Fibroblast of peridontal ligament (primary cell): ENCODE results near the gene POLE3.
"Not testable (repeated sequence)": the region's sequence is repeated elsewhere in the genome, so short reads cannot be mapped to it uniquely, and the experiment has no call there.

Experiments
- DNase-seq: peaks from one replicate; pipeline ENCODE4 v3.0.0-alpha.2; 2010; ENCODE audit errors: extremely low read depth

Gene POLE3

GRCh38 chr9:113410207-113410864, at the start of gene POLE3, which contains the start of gene C9orf43:
TSS of gene POLE3 (minus strand) at chr9:113410675. CDS start at chr9:113410293, 382 bp downstream.
TSS of gene C9orf43 (plus strand) at chr9:113410747. CDS start at chr9:113413494, 2,747 bp downstream.
- DNase-seq: peak; percentile 94

GRCh38 chr9:113456235-113456634, 45.8 kb upstream of the POLE3 start:
- DNase-seq: peak; percentile 51

DNA sequence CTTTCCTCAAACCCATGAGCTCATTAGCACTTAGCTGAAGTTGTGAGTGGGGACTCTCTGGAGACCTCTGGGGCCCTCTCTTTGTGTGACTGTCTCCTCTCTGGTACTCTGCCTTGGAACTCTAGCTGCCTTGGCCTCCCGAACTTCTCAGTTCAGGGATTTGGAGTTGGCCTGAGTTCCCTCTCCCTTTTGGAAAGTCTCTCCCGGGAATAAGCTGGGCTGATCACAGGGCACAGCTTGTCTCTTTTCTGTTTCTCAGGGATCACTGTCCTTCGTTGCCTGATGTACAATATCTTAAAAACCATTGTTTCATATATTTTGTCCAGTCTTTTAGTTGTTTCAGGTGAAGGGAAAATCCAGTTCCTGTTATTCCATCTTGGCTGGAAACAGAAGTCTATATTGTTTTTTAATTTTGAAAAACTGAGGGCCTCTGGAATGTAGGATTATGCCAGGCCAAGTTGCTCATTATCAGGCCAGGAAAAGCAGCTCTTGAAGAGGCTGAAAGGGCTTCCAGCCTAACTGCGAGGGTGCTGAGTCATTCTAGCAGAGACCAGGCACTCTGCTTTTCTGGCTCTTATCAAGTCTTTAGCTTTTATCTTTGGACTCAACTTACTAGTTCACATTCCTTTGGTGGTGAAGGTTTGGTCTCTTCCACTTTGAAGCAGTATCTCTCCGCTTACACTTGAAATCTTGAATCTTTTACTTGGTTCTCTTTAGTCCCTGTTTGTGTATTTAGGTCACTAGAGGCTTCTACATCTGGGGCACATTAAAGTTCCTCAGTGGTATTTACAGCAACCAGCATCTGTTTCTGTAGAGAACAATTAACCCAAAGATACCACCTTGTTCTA, 44.7 kb upstream of the POLE3 start:
- peak; percentile 95 for DNase-seq

GRCh38 chr9:113452113-113452605, 41.7 kb upstream of the POLE3 start:
- no peak for DNase-seq

DNA sequence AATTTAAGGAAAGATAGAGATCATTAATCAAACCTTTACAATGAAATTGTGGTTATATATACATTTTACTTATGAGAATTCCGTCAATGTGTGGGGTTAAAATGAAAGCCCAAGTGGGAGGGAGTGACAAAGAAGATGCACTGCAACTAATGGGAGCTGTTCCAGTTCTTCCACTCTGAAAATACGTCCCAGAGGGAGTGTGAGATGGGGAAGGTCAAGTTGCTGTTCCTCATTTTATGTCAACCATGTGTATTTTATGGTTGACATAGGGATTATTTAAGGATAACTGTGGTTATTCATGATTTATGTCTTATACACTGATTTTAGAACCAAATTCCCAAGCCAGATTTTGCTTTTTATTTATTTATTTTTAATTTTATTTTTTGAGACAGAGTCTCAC, 38.9 kb upstream of the POLE3 start:
- DNase-seq: no peak

GRCh38 chr9:113446323-113446740, 35.9 kb upstream of the POLE3 start:
- DNase-seq: peak; percentile 81

GRCh38 chr9:113444736-113445135, 34.3 kb upstream of the POLE3 start:
- DNase-seq: no peak

- DNase-seq: not testable (repeated sequence)
Measured at GRCh38 chr9:113437716-113438115, 27.2 kb upstream of the POLE3 start.

DNA sequence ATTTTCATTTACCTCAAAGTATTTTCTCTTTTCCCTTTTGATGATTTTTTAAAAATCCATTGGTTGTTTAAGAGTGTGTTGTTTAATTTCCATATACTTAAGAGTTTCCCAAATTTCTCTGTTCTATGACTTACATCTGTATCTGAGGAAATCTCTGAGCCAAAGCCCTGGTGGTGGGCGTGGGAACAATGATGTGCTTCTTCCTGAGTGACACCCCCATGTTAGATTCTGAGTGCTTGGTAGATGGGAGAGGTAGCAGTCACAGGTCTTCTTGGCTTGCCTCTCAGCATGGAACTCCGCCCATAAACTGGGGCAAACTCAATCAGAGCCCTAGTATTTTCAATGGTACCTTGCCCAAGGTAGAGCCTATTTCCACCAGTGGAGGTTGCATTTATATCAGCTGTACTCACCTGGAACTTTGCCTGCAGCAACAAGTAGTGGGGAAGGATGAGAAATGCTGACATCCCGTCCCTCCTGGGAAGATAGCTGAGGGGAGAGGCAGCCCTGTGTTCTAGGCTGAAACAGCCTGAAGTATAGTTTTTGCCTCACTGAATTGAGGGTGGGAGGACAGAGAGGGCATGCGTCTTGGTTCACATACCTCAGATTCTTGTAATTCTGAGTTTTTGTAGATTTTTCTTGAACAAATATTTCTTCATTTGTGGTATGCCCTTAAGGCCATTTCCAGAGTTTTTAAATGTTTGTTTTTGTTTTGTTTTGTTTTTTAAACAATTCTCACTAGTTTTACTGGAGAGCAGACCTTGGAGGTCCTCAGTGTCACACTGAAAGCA, 26.4 kb upstream of the POLE3 start:
- DNase-seq: peak; percentile 38

DNA sequence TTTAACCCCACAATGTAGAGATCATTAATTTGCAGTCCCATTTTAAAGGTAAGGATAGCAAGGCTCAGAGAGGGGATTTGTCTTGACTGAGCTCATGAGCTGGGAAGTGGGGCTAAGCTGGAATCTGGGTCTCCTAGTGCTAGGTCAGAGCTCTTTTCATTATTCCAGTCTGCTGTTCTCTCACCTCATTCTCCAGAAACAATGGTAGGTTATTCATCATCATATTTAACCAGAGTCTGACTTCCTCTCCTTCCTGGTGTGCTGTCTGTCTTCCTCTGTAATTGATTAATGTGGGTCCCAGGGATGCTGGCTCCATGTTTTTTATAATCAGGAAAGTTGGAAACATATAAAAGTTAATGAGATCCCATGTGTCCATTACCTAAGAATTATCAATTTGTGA, 20.7 kb upstream of the POLE3 start:
- DNase-seq: no peak

- DNase-seq: peak; percentile 37
Measured at GRCh38 chr9:113428062-113428615, 17.7 kb upstream of the POLE3 start.

DNA sequence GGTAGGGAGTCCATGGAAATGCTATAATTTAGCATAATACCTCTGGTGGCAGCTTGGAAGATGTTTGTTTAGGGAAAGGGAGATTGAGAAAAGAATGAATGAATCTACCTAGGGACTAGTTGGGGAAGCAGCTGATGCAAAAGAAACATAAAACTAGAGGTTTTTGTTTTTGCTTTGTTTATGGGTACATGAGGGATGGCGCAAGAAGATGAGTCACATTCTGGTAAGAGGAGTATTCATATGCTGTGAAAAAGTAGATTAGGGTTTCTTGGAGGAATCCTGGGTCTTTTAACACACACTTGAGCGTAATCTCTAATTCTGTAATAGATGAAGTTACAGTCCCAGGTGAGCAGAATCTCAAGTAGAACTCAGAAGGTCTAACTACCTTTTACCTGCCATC, 17.2 kb upstream of the POLE3 start:
- DNase-seq: peak; percentile 53

GRCh38 chr9:113426701-113427100, 16.2 kb upstream of the POLE3 start:
- DNase-seq: no peak

- no peak for DNase-seq
Measured at GRCh38 chr9:113425072-113425471, 14.6 kb upstream of the POLE3 start.

DNA sequence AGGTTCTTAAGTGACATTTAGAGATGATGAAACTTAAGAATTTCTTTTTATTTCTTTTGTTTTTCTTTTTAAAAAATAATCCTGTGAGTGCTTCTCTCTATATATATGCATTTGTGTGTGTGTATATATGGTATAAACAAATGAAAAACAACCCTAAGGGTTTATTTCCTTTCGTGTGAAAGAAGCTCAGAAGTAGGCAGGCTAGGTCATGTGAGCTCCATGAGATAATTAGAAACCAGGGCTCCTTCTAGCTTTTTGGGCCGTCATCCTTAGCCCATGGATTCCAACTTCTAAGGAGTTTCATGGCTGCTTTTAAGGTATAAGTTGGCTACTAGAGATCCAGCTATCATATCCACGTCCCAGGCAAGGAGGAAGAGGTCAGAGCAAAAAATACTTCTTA, 11.3 kb upstream of the POLE3 start:
- no peak for DNase-seq

DNA sequence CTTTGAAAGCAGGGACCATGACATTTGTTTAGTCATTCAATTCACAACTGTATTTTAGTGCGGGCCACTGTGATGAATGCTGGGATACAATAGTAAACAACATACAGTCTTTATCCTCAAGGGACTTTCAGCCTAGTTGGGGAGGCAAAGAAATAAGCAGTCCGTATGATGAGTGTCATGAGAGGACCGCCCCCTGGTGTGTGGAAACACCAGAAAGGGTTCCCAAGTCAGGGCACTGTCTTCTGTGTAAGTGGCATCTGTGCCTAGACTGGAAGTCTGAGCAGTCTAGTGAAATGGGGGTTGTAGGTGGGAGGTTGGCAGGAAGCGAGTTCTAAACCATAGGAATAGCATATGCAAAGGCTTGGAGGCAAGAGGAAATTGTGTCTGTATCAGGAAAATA, 6.9 kb upstream of the POLE3 start:
- DNase-seq: peak; percentile 2

DNA sequence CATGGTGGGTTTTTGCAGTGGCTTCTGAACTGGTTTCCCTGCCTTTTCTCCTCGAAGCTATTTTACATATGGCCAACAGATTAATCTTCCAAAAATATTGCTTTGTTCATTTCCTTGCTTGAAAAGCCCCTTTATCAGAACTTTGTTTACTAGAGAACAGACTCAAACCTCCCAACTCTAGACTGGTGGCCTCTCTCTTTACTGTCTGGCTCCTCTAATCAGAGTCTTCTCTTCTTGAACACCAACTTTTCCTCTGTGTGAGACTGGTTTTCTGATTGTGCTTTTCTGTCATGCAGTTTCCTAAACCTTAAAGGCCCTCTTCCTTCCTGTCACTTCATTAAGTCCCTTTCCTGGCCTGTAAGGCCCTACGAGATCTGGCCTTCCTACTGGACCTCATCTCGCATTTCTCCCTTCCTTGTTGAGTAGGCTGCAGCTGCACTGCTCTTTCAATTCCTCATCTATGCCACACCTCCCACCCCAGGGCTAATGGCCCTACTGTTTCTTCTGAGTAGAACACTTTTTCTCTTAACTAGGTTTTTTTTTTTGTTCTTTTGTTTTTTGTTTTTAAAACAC, 5.8 kb upstream of the POLE3 start:
- no peak for DNase-seq

DNA sequence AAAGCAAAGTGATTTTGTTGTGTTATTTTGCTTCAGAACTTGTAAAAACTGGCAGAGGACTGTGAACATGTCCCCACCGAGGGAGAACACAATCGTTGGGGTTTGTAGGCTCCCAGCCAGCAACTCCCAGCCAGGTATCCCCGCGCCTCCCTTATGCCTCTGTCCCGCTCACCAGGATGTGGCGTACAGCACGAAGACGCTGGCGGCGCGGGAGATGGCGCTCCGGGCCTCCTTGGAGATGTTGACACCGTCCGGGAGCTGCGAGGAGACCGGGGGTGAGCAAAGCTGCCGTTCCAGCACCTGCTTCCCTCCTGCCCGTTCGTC, 630 bp downstream of the POLE3 start:
- no peak for DNase-seq

DNA sequence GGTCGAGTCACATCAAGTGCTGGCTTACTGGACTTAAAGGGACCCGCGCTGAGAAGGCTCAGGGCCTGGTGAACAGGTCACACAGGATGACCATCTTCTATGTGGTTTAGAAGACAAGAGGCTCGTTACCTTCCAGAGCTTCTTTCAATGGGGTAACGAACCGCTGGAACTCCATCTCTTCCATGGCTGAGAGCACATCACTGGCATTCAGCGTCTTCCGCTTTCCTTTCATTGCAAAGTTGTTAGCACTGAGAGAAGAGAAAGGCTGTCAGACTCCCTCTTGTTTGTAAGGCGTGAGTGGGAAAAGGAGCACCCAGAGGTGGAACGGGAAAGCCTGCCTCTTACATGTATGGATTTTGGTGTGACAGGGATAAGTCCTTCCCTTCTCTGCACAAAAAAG, 994 bp downstream of the POLE3 start:
- peak; percentile 1 for DNase-seq

DNA sequence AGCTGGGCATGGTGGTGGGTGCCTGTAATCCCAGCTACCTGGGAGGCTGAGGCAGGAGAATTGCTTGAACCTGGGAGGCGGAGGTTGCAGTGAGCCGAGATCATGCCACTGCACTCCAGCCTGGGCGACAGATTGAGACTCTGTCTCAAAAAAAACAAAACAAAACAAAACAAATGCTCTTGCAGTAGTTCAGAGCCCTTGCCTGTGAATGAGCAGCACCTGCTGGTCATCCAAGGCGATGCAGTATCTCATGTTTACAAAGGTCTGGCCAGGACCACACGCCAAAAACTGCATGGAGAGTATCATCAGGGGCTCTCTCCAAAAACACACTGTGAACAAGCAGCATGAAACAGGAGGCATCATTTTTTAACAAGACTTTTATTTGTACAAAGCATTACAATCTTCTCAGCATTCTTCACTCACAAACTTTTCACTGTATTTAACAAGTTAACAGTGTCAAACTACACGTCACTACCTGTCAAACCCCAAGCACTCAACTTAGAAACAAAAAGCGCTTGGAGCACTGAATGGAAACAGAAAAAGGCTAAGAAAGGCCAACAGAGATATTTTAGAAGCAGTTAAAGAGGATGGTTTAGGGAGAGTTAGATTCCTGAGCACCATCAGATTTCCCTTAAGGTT, 3.5 kb downstream of the POLE3 start:
- peak; percentile 83 for DNase-seq

DNA sequence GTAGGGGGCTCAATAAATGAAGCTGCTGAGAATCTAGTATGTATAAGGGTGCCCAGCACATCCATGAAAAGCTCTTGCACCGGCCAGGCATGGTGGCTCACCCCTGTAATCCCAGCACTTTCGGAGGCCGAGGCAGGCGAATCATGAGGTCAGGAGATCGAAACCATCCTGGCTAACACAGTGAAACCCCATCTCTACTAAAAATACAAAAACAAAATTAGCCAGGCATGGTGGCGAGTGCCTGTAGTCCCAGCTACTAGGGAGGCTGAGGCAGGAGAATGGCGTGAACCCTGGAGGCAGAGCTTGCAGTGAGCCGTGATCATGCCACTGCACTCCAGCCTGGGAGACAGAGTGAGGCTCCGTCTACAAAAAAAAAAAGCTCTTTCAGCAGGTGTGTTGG, 4.1 kb downstream of the POLE3 start:
- DNase-seq: not testable (repeated sequence)
